B cell (primary cell): ENCODE results near the gene NABP1. TPM values are rescaled to one million over a fixed set of nuclear protein-coding genes. Genes with fewer than 3 reads are reported as not detected.

Source experiments
- ATAC-seq: fragments of 200-7000 bp; cut with Tn5 transposase; one replicate; pipeline ENCODE4 v1.10.0; 2021; ENCODE audit warnings: low read depth, mild to moderate bottlenecking, moderate number of reproducible peaks, moderate library complexity
- CTCF ChIA-PET: fragments of 350-600 bp; sonication (Branson Sonifier 250); formaldehyde crosslinking; loops from one replicate; lab custom pipeline; 2021; ENCODE audit warnings: antibody characterized with exemption, inconsistent platforms; lab: Charles Lee
- POLR2A ChIA-PET: fragments of 350-600 bp; sonication (Branson Sonifier 250); formaldehyde crosslinking; loops from one replicate; lab custom pipeline; 2021; ENCODE audit warnings: antibody characterized with exemption; lab: Charles Lee
- DNase-seq: peaks from one replicate; pipeline ENCODE4 v3.0.0; 2013
- H2AFZ ChIP-seq: 2 replicates; pipeline ENCODE4 v1.6.1; 2012; ENCODE audit warnings: mild to moderate bottlenecking, low read depth, low read length; ENCODE audit not compliant: insufficient read depth, poor library complexity, severe bottlenecking
- H3K27ac ChIP-seq, 2 donors: 1 replicate in 1 of 2; 2 replicates in 1 of 2; pipeline ENCODE4 v1.5.1; 2012 to 2013; ENCODE audit warnings: low read length in 2 of 2, mild to moderate bottlenecking in 2 of 2, moderate library complexity in 1 of 2
- H3K27me3 ChIP-seq, 4 experiments: fragments of 200-600 bp in 1 of 4; sonication (generic) in 1 of 4; replicated peaks in 1 of 4; 1 replicate in 2 of 4; 2 replicates in 2 of 4; pipeline versions ENCODE4 v1.6.1 to v1.7.0; 2013 to 2016; ENCODE audit warnings: low read length in 3 of 4, mild to moderate bottlenecking in 2 of 4, mixed read lengths in 1 of 4, moderate library complexity in 1 of 4; ENCODE audit not compliant: insufficient read depth in 4 of 4, control insufficient read depth in 3 of 4; ENCODE audit errors: control extremely low read depth in 1 of 4
- H3K36me3 ChIP-seq, 2 experiments: replicated peaks in 1 of 2; 1 replicate in 1 of 2; 2 replicates in 1 of 2; pipeline versions ENCODE4 v1.6.1 to v1.7.1; 2013; ENCODE audit warnings: low read length in 1 of 2; ENCODE audit not compliant: insufficient read depth in 2 of 2, control insufficient read depth in 1 of 2; ENCODE audit errors: control extremely low read depth in 1 of 2, extremely low read depth in 1 of 2
- H3K4me1 ChIP-seq, 2 donors: fragments of 200-600 bp in 1 of 2; sonication (generic) in 1 of 2; 1 replicate in 1 of 2; 2 replicates in 1 of 2; pipeline versions ENCODE4 v1.5.1 to v1.6.1; 2013 to 2017; ENCODE audit warnings: low read length in 2 of 2; ENCODE audit not compliant: control insufficient read depth in 2 of 2, insufficient read depth in 2 of 2
- H3K4me2 ChIP-seq: replicated peaks from 2 replicates; pipeline ENCODE3; 2012; ENCODE audit warnings: mild to moderate bottlenecking, low read depth, low read length; ENCODE audit not compliant: poor library complexity, severe bottlenecking
- H3K4me3 ChIP-seq, 5 experiments: fragments of 200-600 bp in 1 of 5; sonication (generic) in 1 of 5; 1 replicate in 3 of 5; 2 replicates in 2 of 5; pipeline versions ENCODE4 v1.5.1 to v1.7.0; 2011 to 2016; ENCODE audit warnings: low read length in 4 of 5, mild to moderate bottlenecking in 4 of 5, low read depth in 2 of 5, control low read depth in 1 of 5, moderate library complexity in 1 of 5; ENCODE audit not compliant: insufficient read depth in 1 of 5; ENCODE audit errors: control extremely low read depth in 1 of 5, extremely low read depth in 1 of 5
- H3K79me2 ChIP-seq: fragments of 200-600 bp; sonication (generic); one replicate; pipeline ENCODE4 v1.6.0; 2016; ENCODE audit warnings: low read length; ENCODE audit not compliant: control insufficient read depth, insufficient read depth
- H3K9ac ChIP-seq: fragments of 200-600 bp; sonication (generic); 2 replicates; pipeline ENCODE4 v1.6.1; 2017; ENCODE audit warnings: mild to moderate bottlenecking, low read length, moderate library complexity
- H3K9me3 ChIP-seq, 3 donors: one replicate each; pipeline versions ENCODE4 v1.6.1 to v1.7.1; 2013; ENCODE audit warnings: low read length in 2 of 3; ENCODE audit not compliant: control insufficient read depth in 2 of 3, insufficient read depth in 1 of 3; ENCODE audit errors: control extremely low read depth in 1 of 3
- H4K20me1 ChIP-seq: 2 replicates; pipeline ENCODE4 v1.6.0; 2012; ENCODE audit warnings: mild to moderate bottlenecking, low read length; ENCODE audit not compliant: insufficient read depth, control insufficient read depth, poor library complexity, severe bottlenecking
- H3K27ac Mint-ChIP-seq: one replicate; pipeline ENCODE4 v1.8.0; 2021; ENCODE audit warnings: mixed read lengths
- H3K27me3 Mint-ChIP-seq: one replicate; pipeline ENCODE4 v1.8.0; 2021; ENCODE audit warnings: mixed read lengths
- H3K4me1 Mint-ChIP-seq: one replicate; pipeline ENCODE4 v1.8.0; 2021; ENCODE audit warnings: mixed read lengths
- H3K4me3 Mint-ChIP-seq: one replicate; pipeline ENCODE4 v1.8.0; 2021; ENCODE audit warnings: mixed read lengths
- H3K9me3 Mint-ChIP-seq: one replicate; pipeline ENCODE4 v1.8.0; 2022; ENCODE audit warnings: mixed read lengths; ENCODE audit not compliant: insufficient read depth
- EZH2 ChIP-seq: IDR thresholded peaks from 2 replicates; pipeline ENCODE4 v1.6.1; 2012; ENCODE audit warnings: borderline replicate concordance, low read depth, mild to moderate bottlenecking, moderate library complexity, low read length; ENCODE audit not compliant: insufficient read depth, poor library complexity, severe bottlenecking
- WGBS: methylation state at CpG from one replicate; pipeline ENCODE4 v1.1.5; 2013; ENCODE audit warnings: missing lambda C conversion rate; ENCODE audit not compliant: insufficient coverage; 5-methylcytosine and 5-hydroxymethylcytosine counted together
- intact Hi-C: fragments of 100-400 bp; cut with micrococcal nuclease; formaldehyde crosslinking; loops from one replicate; pipeline ENCODE4 v1.10.0; 2022
- polyA plus RNA-seq: library from polyadenylated mRNA; depleted of rRNA; stranded (reverse); fragments of >200 nt; gene quantifications from 2 replicates; pipeline ENCODE4 v1.2.3, GENCODE V29; 2012
- total RNA-seq, 2 donors: library from RNA; stranded (reverse); fragments of 120-200 nt in 1 of 2; gene quantifications; 1 replicate in 1 of 2; 2 replicates in 1 of 2; pipeline versions ENCODE4 v1.2.3 to v1.2.4, GENCODE V29; 2013 to 2022
- TF ChIP-seq, protein P1 (sequence below): fragments of 200-600 bp; IDR thresholded peaks from one replicate; pipeline ENCODE4 v1.8.0; 2022; ENCODE audit warnings: antibody characterized with exemption, mild to moderate bottlenecking

NABP1 gene
- total and polyA plus RNA-seq, 2 donors (not counting 1 experiment from before 2014, with no cell fraction given): 7.2 to 56.4 TPM

DNA sequence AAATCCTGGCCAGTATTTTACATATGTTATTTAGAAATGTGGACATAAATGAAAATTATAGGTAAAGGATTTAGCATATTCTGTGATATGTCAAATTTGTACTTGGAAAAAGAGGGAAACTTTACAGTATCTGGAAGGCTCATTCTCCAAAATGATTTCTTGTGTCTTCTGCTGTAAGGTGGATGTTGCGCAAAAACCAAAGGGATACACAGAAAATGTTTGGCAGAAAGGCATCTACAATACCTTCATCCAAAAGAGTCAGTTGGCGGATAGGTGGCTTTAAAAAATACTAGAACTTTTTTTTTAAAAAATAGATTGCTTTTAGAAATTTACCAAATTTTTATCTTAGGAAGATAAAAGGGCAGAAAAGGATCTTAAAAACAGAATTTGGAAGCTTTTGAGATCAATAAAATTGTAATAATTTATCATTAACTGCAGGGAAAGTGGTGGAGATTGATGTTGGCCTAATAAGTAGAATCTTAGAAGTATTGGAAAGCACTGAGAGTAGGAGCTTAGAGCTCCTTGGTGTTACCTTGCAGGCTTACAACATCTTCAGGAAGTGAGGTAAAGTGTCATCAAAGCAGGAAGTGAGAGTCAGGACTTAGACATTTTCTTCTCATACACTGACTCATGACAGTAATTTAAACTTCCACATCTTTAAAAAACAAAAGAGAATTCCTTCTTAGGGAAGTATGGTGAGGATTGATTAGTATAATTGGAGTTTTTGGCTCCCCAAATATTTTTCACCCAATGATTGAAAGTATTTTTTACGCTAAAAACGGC lies 2.1 kb downstream of the NABP1 start:
- intact Hi-C loops: loop anchor here (5.0 to 10.0 kb wide), 2 partner anchors 1898 to 2005 kb away; partner anchors contain the start of genes ANKAR, ORMDL1 and PMS1
- peak overlapping the region; percentile 36 to 67 for H3K27ac ChIP-seq
- ChIA-PET CTCF (interaction anchor here (0.7 to 2.8 kb wide), 4 partner anchors 8 to 112 kb away, joined by 3 to 16 read pairs (median 8); no protein-coding TSS in a partner anchor), POLR2A (no interaction called here)
- ATAC-seq (no peak), DNase-seq (peak; percentile 69)
- H3K27me3 ChIP-seq: no peaks in the 10 kb centered on the region
- Mint-ChIP-seq H3K4me3 (peak overlapping the region; percentile 99), H3K4me1 (peaks cover 51% of the 10 kb centered on the region), H3K9me3 (no peaks in the 10 kb centered on the region), H3K27me3 (no peaks in the 10 kb centered on the region), H3K27ac (peak overlapping the region; percentile 90)
- H3K79me2 ChIP-seq: peaks cover 24% of the 10 kb centered on the region
- H3K4me1 ChIP-seq: peaks cover 44 to 46% of the 10 kb centered on the region in 2 donors
- H4K20me1 ChIP-seq: no peaks in the 10 kb centered on the region
- no peaks in the 10 kb centered on the region for H3K9me3 ChIP-seq
- H3K36me3 ChIP-seq: peaks cover 5 to 28% of the 10 kb centered on the region in 2 experiments
- peak overlapping the region; percentile 8 for H2AFZ ChIP-seq
- H3K4me2 ChIP-seq: peak overlapping the region; percentile 89
- no CpG with 5 or more reads among the region's 4 CpGs for WGBS
- no peak for TF ChIP-seq EZH2
- TF ChIP-seq, protein P1, sequence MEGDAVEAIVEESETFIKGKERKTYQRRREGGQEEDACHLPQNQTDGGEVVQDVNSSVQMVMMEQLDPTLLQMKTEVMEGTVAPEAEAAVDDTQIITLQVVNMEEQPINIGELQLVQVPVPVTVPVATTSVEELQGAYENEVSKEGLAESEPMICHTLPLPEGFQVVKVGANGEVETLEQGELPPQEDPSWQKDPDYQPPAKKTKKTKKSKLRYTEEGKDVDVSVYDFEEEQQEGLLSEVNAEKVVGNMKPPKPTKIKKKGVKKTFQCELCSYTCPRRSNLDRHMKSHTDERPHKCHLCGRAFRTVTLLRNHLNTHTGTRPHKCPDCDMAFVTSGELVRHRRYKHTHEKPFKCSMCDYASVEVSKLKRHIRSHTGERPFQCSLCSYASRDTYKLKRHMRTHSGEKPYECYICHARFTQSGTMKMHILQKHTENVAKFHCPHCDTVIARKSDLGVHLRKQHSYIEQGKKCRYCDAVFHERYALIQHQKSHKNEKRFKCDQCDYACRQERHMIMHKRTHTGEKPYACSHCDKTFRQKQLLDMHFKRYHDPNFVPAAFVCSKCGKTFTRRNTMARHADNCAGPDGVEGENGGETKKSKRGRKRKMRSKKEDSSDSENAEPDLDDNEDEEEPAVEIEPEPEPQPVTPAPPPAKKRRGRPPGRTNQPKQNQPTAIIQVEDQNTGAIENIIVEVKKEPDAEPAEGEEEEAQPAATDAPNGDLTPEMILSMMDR: no peak
- H3K9ac ChIP-seq: peak overlapping the region; percentile 90
- peak overlapping the region in 3 of 5 experiments; percentile 86 to 97 (median 88) for H3K4me3 ChIP-seq

DNA sequence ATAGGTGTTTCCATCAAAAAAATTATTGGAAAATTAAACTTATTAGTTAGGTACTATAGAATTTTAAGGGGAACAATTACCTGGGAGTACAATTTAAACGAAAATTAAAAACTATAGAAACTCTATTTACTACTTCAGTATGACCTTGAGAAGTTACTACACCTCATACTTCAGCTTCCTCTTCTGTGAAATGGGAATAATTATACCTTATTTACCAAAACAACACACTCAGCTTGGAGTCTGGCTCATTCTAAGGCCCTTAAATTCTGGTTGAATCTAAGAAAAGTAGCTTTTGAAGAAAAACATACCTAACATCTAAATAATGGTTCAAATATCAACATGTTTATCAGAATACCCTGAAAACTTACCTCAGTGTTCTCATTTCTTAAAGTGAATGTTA lies 2.7 kb downstream of the NABP1 start:
- H3K9me3 ChIP-seq: no peaks in the 10 kb centered on the region
- ChIA-PET CTCF (interaction anchor here (2.8 kb wide), 2 partner anchors 109 to 112 kb away, joined by 13 to 16 read pairs; no protein-coding TSS in a partner anchor), POLR2A (no interaction called here)
- ATAC-seq (no peak), DNase-seq (no peak)
- H3K79me2 ChIP-seq: peaks cover 24% of the 10 kb centered on the region
- H3K27ac Mint-ChIP-seq: peak overlapping the region; percentile 50
- no CpG with 5 or more reads among the region's 1 CpG for WGBS
- peak overlapping the region; percentile 99 for H3K4me3 Mint-ChIP-seq
- intact Hi-C loops: no loop called here
- no peaks in the 10 kb centered on the region for H3K27me3 ChIP-seq
- peak overlapping the region; percentile 8 for H2AFZ ChIP-seq
- H4K20me1 ChIP-seq: no peaks in the 10 kb centered on the region
- no peaks in the 10 kb centered on the region for H3K9me3 Mint-ChIP-seq
- peaks cover 47% of the 10 kb centered on the region for H3K4me1 Mint-ChIP-seq
- no peak for TF ChIP-seq EZH2
- TF ChIP-seq, protein P1: no peak
- H3K36me3 ChIP-seq: peaks cover 5 to 34% of the 10 kb centered on the region in 2 experiments
- H3K4me1 ChIP-seq: peaks cover 39 to 40% of the 10 kb centered on the region in 2 donors
- peak overlapping the region; percentile 37 for H3K9ac ChIP-seq
- H3K27me3 Mint-ChIP-seq: no peaks in the 10 kb centered on the region
- peak overlapping the region; percentile 89 for H3K4me2 ChIP-seq
- peak overlapping the region in 3 of 5 experiments; percentile 7 to 97 (median 35) for H3K4me3 ChIP-seq
- peak overlapping the region; percentile 36 to 67 for H3K27ac ChIP-seq
